GM19351 (cell line): ENCODE results near the gene PTPRN2.
"Not testable (repeated sequence)": the region's sequence is repeated elsewhere in the genome, so short reads cannot be mapped to it uniquely, and the experiment has no call there.

Source experiments
- ATAC-seq: cut with Tn5 transposase; IDR thresholded peaks from one replicate; pipeline ENCODE4 v1.9.1; 2021; ENCODE audit warnings: mild to moderate bottlenecking, moderate library complexity; ENCODE audit not compliant: unreplicated experiment

PTPRN2 gene

GRCh38 chr7:158474488-158474887 lies 113.1 kb downstream of the PTPRN2 start:
- ATAC-seq = no peak

GRCh38 chr7:158473946-158474345 lies 113.7 kb downstream of the PTPRN2 start:
- no peak for ATAC-seq

GRCh38 chr7:158473221-158473620 lies 114.4 kb downstream of the PTPRN2 start:
- no peak for ATAC-seq

GRCh38 chr7:158472596-158472995 lies 115.0 kb downstream of the PTPRN2 start:
- ATAC-seq = no peak

- ATAC-seq = no peak
These were observed 115.9 kb downstream of the PTPRN2 start for GRCh38 chr7:158471716-158472115.

- ATAC-seq = no peak
These were observed 117.3 kb downstream of the PTPRN2 start for GRCh38 chr7:158470336-158470735.

GRCh38 chr7:158469396-158470051 lies 118.1 kb downstream of the PTPRN2 start:
- ATAC-seq = no peak

GRCh38 chr7:158468700-158469296 lies 118.8 kb downstream of the PTPRN2 start:
- no peak for ATAC-seq

- ATAC-seq = no peak
These were observed 119.4 kb downstream of the PTPRN2 start for GRCh38 chr7:158468181-158468580.

- no peak for ATAC-seq
These were observed 120.1 kb downstream of the PTPRN2 start for GRCh38 chr7:158467562-158467961.

- ATAC-seq = no peak
These were observed 124.3 kb downstream of the PTPRN2 start for GRCh38 chr7:158463317-158463716.

- ATAC-seq = no peak
These were observed 125.8 kb downstream of the PTPRN2 start for GRCh38 chr7:158461824-158462223.

- no peak for ATAC-seq
These were observed 127.0 kb downstream of the PTPRN2 start for GRCh38 chr7:158460665-158461064.

GRCh38 chr7:158458716-158459282 lies 128.8 kb downstream of the PTPRN2 start:
- ATAC-seq = no peak

GRCh38 chr7:158458096-158458495 lies 129.5 kb downstream of the PTPRN2 start:
- no peak for ATAC-seq

GRCh38 chr7:158457586-158457985 lies 130.0 kb downstream of the PTPRN2 start:
- ATAC-seq = not testable (repeated sequence)

GRCh38 chr7:158454631-158455030 lies 133.0 kb downstream of the PTPRN2 start:
- ATAC-seq = no peak

- ATAC-seq = no peak
These were observed 134.0 kb downstream of the PTPRN2 start for GRCh38 chr7:158453663-158454062.

GRCh38 chr7:158452331-158452730 lies 135.3 kb downstream of the PTPRN2 start:
- ATAC-seq = no peak

GRCh38 chr7:158450476-158451124 lies 137.0 kb downstream of the PTPRN2 start:
- ATAC-seq = no peak

- ATAC-seq = no peak
These were observed 137.7 kb downstream of the PTPRN2 start for GRCh38 chr7:158449942-158450341.

GRCh38 chr7:158449266-158449665 lies 138.4 kb downstream of the PTPRN2 start:
- ATAC-seq = no peak
